ENCODE data around the gene IGSF10.

IGSF10 gene

DNA sequence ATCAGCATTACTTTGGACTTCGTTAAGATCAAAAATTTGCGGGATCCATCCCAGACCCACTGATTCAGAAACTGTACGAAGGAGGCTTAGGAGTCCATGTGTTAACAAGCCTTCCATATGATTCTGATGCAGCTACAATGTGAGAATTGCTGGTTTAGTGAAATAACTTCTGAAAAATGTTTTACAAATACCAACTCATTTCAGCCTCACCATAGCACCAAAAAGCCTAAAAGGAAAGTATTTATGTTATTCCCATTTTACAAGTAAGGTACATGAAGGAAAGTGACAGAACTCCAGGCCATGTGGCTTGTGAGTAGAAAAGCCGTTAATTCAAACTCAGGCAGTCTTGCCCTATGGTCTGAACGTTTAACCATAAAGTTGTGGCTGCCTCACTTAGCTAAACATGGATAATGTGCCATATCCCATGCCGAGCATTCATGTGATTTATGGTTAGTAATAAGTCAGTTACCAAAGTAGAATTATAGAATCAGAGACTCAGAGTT, 1.5 kb upstream of the IGSF10 start:
- in situ Hi-C loops (cut with HindIII; ENCODE audit: low sequenced_read_pairs), result no loop called here

DNA sequence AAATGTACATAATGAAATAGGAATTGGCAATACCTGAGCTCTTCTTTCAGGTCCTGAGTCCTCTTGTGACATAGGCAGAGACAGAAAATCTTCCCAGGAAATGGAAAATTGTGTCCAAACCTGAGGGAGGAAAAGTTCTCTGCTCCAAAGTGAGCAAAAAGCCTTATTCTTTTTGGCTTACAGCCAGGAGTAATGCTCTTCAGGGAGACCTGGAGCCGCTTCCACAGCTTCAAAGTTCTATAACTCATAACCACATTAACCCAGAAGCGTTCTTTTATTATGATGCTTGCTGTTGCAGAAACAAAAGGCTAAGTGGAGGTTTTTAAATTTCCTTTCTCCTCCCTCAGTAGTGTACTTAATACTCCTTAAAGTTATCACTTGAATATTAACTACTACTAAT, 633 bp downstream of the IGSF10 start:
- in situ Hi-C loops (cut with HindIII; ENCODE audit: low sequenced_read_pairs), result no loop called here

DNA sequence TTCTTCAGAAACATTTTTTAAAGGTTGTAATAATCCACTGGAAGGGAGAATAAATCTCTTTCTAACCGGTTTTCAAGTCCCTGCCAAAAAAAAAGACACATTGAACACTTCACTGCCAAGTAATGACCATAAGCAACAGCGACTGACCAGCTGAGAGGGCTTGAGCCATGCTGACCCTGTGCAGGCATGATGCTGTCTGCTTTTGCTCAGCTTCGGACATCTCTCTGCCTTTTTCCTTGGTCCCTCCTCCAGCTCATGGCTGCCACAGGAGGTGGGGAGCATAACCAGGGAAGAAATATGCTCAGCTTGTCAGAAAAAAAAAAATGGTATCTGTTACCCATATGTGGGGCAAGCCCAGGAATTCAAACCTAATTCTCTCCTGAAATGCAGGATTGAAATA, 1.5 kb downstream of the IGSF10 start:
- in situ Hi-C loops (cut with HindIII; ENCODE audit: low sequenced_read_pairs), result no loop called here

DNA sequence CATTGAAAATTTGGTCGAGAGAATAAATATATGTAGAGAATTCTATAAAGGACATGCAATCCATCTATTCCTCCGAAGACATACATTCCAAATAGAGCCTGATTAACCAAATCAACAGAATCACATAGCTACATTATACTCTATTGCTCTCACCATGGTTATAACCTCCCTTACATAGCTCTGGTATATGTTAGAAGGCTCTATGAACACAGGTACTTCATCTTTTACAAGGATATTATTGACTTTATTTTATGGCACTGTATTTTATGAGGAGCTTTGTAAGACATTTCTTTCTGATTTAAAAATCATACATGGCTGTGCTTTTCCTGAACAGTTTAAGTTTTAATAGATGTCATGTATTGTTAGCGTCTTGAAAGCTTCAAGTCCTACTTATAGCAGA, 4.8 kb downstream of the IGSF10 start:
- in situ Hi-C loops (cut with HindIII; ENCODE audit: low sequenced_read_pairs), result no loop called here

DNA sequence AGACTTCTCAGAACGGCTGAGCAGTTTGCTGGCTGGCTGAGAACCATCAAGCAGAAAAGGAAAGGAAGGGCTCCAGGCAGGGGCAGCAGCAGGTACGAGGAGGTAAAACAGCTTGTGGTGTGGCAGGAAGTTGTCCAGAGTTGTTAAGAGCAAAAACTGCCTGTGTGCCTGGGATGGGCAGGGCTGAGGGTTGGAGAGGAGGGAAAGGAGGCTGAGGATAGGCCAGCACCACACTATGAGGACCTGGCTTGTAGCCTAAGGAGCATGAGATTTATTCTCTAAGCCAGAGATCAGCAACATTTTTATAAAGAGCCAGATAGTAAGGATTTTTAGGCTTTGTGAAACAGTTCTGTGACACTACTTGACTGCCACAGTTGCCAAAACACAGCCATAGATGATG, 8.0 kb downstream of the IGSF10 start:
- in situ Hi-C loops (cut with HindIII; ENCODE audit: low sequenced_read_pairs), result no loop called here

DNA sequence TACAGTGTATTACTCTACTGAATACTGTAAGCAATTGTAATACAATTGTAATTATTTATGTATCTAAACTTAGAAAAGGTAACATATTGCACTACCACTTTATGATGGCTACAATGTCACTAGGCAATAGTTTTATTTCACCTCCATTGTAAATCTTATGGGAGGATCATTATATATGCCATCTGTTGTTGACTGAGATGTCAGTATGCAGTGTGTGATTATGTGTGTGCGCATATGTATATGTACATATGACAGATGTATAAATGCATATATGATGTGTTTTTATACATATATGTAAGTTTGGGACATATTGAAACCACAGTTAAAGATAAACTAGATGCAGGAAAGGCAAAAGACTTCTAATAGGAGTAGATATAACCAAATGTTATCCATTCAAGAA, 8.5 kb downstream of the IGSF10 start:
- in situ Hi-C loops (cut with HindIII; ENCODE audit: low sequenced_read_pairs), result no loop called here

DNA sequence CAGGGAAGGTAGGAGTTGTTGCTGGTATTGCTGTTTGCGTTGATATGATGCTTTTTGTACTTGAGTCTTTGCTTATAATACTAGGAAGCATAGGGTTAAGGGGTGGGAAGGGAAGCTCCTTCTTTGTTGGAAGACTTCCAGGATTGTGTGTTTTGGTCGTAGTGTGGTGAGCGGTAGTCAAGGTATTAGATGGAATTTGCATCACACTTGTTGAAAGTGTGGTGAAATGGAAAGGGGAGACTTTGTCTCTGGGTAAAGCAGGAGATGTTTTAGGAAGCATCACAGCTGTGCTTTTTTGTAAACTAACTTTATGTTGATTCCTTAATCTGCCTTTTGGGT, 14.9 kb downstream of the IGSF10 start:
- in situ Hi-C loops (cut with HindIII; ENCODE audit: low sequenced_read_pairs), result no loop called here

DNA sequence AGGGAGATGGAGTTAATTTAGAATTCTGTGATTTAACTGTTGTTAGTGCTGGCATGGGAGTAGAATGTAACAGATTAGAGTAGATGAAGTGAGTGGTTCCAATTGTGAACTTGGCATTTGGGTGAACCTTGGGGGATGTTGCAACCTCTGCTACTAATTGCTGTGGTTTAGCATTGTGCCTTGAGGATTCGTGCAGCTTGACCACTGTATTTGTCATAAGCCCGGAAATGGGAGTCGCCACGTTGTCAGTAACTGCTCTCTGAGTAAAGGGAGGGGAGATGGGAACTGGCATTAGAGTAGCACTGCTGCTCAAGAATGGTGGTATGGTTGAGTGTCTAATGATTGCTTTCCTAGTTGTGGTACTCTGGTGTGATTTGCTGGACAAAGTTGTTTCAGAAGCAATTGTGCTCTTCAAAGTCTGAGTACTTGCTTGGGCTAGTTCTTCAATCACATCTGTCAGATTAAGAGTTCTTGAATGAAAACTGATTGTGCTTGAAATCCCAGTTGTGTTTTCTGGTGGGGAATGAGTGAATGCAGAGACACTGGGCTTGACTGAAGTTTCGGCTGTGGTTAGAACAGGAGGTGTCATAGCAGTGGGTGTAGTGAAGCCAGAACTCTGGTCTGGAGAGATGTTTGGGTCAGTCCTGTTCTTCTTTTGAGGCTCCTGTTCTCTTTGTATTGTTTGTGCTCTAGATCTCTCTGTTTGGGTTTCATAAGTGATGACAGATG, 15.4 kb downstream of the IGSF10 start:
- in situ Hi-C loops (cut with HindIII; ENCODE audit: low sequenced_read_pairs), result no loop called here

DNA sequence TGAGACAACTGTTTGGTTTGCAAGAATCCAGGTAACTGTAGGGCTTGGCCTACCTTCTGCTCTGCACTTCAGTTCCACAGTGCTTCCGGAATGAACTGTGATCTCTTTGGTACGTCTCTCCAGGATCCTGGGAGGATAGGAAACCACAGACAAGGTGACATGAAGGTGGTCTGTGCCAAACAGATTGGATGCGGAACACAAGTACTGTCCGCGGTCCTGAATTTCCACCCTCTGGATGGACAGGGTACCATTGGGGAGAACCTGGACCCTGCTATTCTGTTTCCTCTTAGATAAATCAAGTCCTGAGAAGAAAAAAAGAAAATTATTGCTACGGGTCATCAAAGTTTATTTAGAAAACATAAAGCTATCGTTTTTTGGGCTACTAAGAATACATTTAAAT, 17.3 kb downstream of the IGSF10 start:
- in situ Hi-C loops (cut with HindIII; ENCODE audit: low sequenced_read_pairs), result no loop called here

DNA sequence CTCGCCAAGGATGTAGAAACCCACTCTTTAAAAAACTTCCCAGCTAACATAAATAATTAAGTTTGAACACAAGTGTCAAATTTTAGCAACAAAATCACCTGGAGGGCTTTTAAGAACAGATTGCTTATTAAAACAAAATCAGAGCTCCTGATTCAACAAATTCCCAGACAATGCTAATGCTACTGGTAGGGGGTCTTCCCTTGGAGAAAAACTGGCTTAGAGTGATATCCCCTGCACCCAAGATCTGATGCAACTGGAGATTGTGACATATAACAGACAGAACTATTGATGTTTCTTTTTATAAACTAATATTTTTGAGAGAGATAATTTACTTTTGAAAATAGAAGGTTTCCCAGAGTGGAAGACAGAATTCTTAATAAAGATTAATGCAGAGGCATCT, 19.9 kb downstream of the IGSF10 start:
- in situ Hi-C loops (cut with HindIII; ENCODE audit: low sequenced_read_pairs), result no loop called here

DNA sequence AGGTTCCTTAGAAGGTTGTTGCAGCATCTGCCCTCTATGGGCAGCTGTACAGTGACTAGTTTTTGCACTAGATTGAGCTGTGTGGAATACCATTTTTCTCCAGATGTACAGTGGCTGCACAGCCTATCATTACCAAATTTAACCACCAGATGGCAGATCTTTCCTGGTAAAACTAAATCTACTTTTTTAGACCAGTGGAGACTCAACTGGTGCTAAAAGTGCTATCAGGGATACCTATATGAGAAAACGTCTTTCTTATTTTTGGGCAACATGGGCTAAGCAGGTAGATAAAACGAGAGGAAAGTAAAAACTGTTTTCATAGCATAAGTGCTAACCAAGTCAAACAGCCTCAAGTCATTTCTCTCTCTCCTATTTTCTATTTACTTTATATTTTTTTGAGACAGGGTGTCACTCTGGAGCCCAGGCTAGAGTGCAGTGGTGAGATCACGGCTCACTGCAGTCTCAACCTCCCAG, 21.2 kb downstream of the IGSF10 start:
- in situ Hi-C loops (cut with HindIII; ENCODE audit: low sequenced_read_pairs), result no loop called here

DNA sequence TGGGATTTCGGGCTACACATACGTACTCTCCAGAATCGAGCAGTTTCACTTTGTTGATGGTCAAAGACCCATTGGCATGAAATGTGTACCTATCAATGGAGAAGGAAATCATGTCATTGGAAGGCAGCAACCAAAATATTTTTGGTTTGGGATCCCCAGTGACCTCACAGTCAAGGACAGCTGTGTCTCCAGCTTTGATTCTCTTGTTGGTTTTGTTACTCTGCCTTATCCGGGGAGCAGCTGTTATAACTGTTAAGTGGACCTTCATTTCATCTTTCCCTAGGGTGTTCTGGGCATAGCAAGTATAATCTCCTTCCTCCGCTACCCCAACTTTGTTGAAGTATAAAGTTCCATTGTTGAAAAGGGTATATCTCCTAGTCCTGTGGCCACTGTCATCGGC, 23.0 kb downstream of the IGSF10 start:
- in situ Hi-C loops (cut with HindIII; ENCODE audit: low sequenced_read_pairs), result no loop called here

DNA sequence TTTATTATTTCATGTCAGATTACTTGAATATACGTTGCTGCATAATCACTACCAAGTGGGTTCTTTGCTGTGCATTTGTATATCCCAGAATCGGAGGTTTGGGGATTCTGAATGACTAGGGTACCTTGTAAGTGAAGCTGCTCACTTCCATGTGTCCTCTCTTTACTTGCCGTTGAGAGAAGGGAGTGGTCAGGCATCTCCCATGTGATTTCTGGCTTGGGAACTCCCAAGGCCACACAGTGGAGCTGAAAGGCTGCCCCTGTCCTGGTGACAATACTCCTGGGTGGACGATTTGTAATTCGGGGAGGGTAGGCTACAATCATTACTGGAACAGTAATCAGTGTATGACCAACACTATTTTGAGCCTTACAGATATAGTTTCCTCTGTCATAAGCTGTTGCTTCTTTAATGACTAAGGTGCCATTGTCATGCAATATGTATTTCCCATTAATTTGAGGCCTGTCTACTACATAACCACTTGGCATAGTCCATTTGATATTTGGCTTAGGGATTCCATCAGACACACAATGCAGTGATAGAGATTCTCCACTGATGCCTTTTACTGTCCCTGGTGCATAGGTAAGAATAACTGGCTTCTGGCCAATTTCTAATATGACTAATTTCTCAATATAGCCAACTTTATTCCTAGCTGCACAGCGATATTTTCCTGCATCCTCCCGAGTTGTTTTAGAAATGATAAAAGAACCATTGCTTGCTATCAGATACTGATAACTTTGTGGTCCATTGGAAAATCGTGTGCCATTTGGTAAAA, 24.0 kb downstream of the IGSF10 start:
- in situ Hi-C loops (cut with HindIII; ENCODE audit: low sequenced_read_pairs), result no loop called here

DNA sequence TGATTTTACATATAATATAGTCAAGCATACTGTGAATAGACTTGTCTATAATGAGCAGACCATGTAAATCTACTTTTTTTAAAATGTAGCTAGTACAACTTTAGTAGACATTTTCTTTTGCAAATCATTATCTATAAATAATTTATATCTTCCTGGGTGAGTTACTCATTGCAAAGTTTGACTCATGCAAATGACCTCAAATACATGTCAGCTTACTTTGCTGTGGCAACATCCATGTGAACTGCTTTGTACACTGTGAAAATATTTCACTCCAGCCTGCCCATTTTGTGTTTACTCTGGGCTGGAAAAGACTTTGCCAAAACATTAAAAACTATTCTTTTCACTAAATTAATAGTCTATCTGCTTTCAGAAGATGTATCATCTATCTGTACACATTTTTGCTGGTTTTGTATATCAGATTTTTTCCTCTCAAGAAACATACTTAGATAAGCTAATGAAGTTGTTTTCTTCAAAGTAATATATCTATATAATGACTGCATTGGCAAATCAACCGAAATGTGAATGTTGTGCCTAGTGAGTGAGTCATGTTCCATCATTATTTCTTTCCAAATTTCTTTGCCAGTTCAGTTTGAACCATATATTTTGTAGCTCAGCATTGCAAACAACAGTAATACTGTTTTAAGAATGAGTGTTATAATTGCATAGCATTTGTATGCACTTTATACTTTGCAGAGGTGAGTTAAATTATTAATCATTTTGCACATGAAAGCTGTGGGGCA, 26.5 kb downstream of the IGSF10 start:
- in situ Hi-C loops (cut with HindIII; ENCODE audit: low sequenced_read_pairs), result no loop called here

DNA sequence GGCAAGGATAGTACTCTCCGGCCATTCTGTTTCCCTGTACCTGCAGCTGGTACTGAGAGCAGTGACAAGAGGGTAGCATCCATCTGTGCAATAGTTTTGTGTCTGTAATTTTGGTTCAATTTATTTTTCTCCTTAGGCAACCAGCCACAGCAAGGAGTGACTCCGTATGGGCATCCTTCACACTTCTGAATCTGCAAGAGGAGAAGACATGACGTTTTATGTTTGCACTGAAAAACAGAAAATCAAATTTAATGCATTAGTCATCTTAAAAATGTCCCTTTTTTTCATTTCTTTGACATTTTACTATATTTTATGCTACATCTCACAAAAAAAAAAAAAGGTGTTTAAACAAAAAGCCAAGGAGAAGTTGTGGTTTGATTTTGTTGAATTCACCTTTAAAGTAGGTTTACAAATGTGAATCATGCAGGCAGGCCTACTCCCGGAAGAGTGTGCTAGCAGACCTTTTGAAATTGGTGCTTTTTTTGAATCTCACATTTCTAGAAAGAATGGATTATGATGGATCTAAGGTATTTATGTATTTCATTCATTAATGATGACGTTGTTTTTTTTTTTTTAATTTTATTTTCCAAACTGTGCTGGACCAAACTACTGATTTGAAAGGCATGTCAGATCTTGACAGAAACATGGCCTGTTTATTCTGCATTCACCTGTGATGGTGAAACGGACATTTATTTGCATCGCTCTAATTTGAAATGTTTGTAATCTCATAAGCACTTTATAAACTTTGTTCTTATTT, 28.1 kb downstream of the IGSF10 start:
- in situ Hi-C loops (cut with HindIII; ENCODE audit: low sequenced_read_pairs), result no loop called here

DNA sequence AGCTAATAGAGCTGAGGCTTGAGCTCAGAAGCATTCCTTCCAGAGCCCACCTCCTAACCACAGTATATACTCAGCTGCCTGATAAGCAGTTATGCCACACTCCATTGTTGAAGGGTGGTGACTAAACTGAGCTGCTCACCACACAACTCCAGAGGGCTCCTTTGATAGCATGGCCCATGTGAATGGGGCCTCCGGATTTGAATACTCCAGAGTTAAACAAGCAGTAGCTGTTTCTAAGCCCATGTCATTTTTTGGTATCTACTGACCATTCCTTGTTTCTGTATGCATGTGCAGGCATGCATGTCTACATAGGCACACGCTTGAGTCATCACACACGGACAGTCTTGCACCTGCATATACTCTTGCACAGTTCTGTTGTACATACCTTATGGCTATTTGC, 28.9 kb downstream of the IGSF10 start:
- in situ Hi-C loops (cut with HindIII; ENCODE audit: low sequenced_read_pairs), result no loop called here

DNA sequence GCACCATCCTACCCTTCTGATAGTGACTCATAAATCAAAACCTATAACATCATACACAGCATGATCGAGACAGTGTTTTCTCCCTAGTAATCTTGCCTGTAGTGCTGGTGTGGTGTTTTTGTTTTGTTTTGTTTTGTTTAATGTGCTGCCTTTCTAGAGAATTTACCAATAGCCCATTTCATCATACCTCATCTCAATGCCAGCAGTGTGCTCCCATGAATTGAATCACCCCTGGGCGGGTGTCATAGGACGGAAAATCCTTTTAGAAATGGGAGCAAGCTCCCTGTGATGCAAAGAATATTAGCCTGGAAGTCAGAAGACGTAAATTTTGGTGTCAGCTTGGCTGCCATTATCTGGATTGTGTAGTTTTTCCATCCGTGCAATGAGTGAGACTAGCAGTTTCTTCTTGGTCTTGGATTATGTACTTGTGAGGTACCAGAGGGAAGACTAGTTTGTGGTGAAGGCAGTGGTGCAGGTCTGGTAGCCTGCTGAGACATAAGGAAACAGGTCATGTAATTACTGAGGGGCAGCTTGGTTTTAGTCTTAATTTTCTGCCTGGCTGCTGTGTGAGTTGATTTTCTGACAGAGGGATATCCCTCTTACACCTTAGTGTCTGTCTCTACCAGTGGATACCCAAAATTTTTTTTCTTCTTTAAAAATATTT, 29.9 kb downstream of the IGSF10 start:
- in situ Hi-C loops (cut with HindIII; ENCODE audit: low sequenced_read_pairs), result no loop called here

DNA sequence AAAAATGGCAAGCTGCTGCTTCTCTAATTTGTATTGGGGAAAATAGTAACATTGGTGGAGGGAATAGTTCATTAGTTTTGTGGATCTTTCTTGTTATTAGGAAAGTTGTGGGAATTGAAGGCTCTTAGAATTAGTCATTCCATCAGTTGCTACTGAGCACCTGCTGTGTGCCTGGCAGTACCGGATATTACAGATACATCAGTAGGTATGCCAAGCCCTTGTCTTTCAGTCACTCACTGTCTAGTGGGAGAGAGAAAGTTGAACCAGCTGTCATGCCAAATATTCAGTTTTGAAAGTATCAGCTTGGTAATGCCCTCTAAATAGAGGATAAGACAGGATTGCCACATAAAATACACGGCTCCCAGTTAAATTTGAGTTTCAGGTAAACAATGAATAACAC, 32.5 kb downstream of the IGSF10 start:
- in situ Hi-C loops (cut with HindIII; ENCODE audit: low sequenced_read_pairs), result no loop called here

DNA sequence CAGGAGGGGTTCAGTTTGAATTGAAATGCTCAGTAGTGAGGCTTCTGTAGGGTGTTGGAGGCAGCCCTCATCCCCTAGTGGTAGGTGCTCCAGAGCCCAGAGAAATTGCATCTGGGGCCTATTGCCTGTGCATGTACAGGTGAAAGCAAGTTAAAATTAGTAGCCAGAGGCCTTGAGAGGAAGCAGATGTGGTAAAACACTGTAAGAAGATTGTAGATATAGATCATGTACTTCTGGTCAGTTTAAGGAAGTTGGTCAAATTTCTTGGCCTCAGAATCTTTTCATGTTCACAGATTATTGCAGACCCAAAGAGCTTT, 34.6 kb downstream of the IGSF10 start:
- in situ Hi-C loops (cut with HindIII; ENCODE audit: low sequenced_read_pairs), result no loop called here

DNA sequence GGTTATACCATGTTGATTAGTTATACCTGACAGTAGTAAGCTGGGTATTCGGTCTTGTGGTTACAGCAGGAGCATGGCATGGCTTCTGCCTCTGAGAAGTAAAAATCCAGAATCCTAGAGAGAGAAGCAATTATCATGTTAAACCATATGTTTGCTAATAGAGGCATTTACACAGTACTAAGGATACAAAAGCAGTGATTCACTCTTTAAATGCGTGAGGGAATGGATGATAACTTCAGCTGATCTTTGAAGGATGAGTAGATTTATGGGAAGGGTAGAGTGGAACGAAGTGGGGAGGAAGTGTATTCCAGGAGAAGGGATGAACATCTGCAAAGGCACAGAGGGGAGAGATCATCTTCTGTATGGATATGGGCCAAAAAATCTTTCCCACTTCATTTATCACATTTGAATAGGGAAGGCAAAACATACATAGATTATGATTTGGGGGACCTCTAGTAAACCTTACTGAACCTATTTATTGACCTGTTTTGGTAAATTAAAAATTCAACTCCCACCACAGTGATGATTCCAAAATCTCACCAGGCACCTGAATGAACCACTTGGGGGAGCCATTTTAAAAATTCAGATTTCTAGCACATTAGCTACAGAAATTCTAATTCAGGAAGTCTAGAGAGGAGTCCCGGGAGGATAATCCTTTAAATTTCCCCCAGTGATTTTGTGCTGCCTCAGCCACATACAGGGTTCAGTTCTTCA, 35.1 kb downstream of the IGSF10 start:
- in situ Hi-C loops (cut with HindIII; ENCODE audit: low sequenced_read_pairs), result no loop called here
